OCI-LY7 (cell line): ENCODE data around the gene MYLK.

Experiments used
- EZH2phosphoT487 ChIP-seq: fragments of 200-600 bp; sonication (generic); IDR thresholded peaks from 2 replicates; pipeline ENCODE4 v1.6.1; 2018; ENCODE audit warnings: low read depth, borderline replicate concordance, mild to moderate bottlenecking, mixed run types, antibody characterized with exemption, low read length, moderate library complexity, mixed read lengths
- TF ChIP-seq, protein P1 (sequence below): fragments of 200-600 bp; sonication (generic); conservative IDR thresholded peaks from 2 replicates; pipeline ENCODE4 v1.5.1; 2014; ENCODE audit warnings: mild to moderate bottlenecking, antibody characterized with exemption, low read length, moderate library complexity, mixed read lengths

DNA sequence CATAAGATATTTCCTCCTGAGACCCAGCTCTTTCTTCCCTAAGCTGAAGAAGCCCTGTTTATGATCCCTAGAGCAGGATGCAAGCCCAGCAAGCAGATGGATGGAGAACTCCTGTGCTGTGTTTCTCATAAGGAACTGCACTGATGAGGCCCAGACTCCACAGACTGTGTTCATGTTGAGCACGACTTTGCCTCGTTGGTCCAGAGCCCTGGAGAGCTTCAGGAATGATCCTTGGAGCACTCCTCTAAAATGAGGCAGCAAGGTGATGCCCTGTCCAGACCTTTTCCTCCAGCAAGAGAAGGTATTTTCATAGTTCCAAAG lies 83.8 kb downstream of the MYLK start:
- no peak for TF ChIP-seq EZH2phosphoT487
- TF ChIP-seq, protein P1, sequence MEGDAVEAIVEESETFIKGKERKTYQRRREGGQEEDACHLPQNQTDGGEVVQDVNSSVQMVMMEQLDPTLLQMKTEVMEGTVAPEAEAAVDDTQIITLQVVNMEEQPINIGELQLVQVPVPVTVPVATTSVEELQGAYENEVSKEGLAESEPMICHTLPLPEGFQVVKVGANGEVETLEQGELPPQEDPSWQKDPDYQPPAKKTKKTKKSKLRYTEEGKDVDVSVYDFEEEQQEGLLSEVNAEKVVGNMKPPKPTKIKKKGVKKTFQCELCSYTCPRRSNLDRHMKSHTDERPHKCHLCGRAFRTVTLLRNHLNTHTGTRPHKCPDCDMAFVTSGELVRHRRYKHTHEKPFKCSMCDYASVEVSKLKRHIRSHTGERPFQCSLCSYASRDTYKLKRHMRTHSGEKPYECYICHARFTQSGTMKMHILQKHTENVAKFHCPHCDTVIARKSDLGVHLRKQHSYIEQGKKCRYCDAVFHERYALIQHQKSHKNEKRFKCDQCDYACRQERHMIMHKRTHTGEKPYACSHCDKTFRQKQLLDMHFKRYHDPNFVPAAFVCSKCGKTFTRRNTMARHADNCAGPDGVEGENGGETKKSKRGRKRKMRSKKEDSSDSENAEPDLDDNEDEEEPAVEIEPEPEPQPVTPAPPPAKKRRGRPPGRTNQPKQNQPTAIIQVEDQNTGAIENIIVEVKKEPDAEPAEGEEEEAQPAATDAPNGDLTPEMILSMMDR, result no peak
